Right lobe of liver (tissue), 6 donors: ENCODE measurements around the gene ZSWIM1. TPM values are rescaled to one million over a fixed set of nuclear protein-coding genes. Genes with fewer than 3 reads are reported as not detected.
A peak's percentile ranks its signal among the peaks of the same experiment; 100 is the strongest.

Experiments
- ATAC-seq, 4 donors: fragments of 200-7000 bp; cut with Tn5 transposase; one replicate each; pipeline ENCODE4 v1.9.1; 2020; ENCODE audit warnings: mild to moderate bottlenecking in 4 of 4, moderate library complexity in 4 of 4
- DNase-seq, 3 donors: peaks; one replicate each; pipeline ENCODE4 v3.0.0-alpha.2; 2020
- H3K27ac ChIP-seq, 3 donors: fragments of 200-600 bp; one replicate each; pipeline ENCODE4 v1.8.0; 2022
- H3K27me3 ChIP-seq, 2 donors: fragments of 200-600 bp; one replicate each; pipeline ENCODE4 v1.8.0; 2022
- H3K36me3 ChIP-seq, 4 donors: fragments of 200-600 bp; sonication (generic) in 1 of 4; one replicate each; pipeline versions ENCODE4 v1.5.1 to v1.8.0; 2017 to 2022; ENCODE audit warnings: control low read depth in 1 of 4
- H3K4me1 ChIP-seq, 4 donors: fragments of 200-600 bp; sonication (generic) in 1 of 4; one replicate each; pipeline versions ENCODE4 v1.5.1 to v1.8.0; 2017 to 2022; ENCODE audit warnings: control low read depth in 1 of 4
- H3K4me3 ChIP-seq, 3 donors: fragments of 200-600 bp; one replicate each; pipeline ENCODE4 v1.8.0; 2022
- H3K9me3 ChIP-seq, 4 donors: fragments of 200-600 bp; sonication (generic) in 1 of 4; one replicate each; pipeline versions ENCODE4 v1.5.1 to v1.8.0; 2017 to 2022; ENCODE audit warnings: control low read depth in 1 of 4
- CTCF ChIP-seq, 4 donors: fragments of 200-600 bp in 3 of 4; fragments of 450-650 bp in 1 of 4; IDR thresholded peaks; one replicate each; pipeline versions ENCODE4 v1.5.1 to v1.8.0; 2016 to 2022; ENCODE audit warnings: antibody characterized with exemption in 4 of 4, mild to moderate bottlenecking in 2 of 4
- POLR2A ChIP-seq: fragments of 450-650 bp; IDR thresholded peaks from one replicate; pipeline ENCODE4 v1.6.1; 2017; ENCODE audit warnings: antibody characterized with exemption, mild to moderate bottlenecking
- WGBS: methylation state at CpG from one replicate; pipeline ENCODE4 v1.1.6; 2018; ENCODE audit warnings: low coverage, low lambda C conversion rate; ENCODE audit not compliant: insufficient coverage; ENCODE audit errors: missing lambda C conversion rate; 5-methylcytosine and 5-hydroxymethylcytosine counted together
- intact Hi-C, 2 donors: fragments of 100-400 bp; cut with DNase I; formaldehyde crosslinking; loops; one replicate each; pipeline versions ENCODE4 v1.11.2 to v1.14.1; 2022
- total RNA-seq, 6 experiments: library from RNA; depleted of rRNA in 2 of 6; stranded (reverse); fragments of >200 nt in 2 of 6; fragmentation: NEBNext Ultra II Directional in 3 of 6; extraction: Animal tissue kit (Norgen Biotek cat#: 25700) in 3 of 6; gene quantifications; one replicate each; pipeline versions ENCODE4 v1.1.0 to v1.2.4, GENCODE V29; 2016 to 2023
- donor health status: DM: no; HTN: yes; CAD: no.
- donor health status: DM: no; HTN: no; CAD: no.
- donor health status: DM: no; HTN: no; CAD: no.
- donor health status: DM: no; HTN: yes; CAD: no.
- donor health status: DM: no; HTN: yes; CAD: no.

Gene ZSWIM1
- total RNA-seq, 6 experiments from 2014 or later = 2.4 to 3.3 (median 3.1) TPM

- no peaks in the 10 kb centered on the region for H3K9me3 ChIP-seq
- H3K27me3 ChIP-seq = no peaks in the 10 kb centered on the region
- TF ChIP-seq CTCF (IDR thresholded peaks at IDR 0.05) (no peak), POLR2A (no peak)
- peak overlapping the region; percentile 3 to 37 (median 20) for H3K27ac ChIP-seq
- H3K36me3 ChIP-seq = no peaks in the 10 kb centered on the region
- DNase-seq (no peak), ATAC-seq (peak; percentile 10 to 37 (median 30))
- peaks cover 0 to 14% (median 5%) of the 10 kb centered on the region in 4 donors for H3K4me1 ChIP-seq
- WGBS = 27% methylated on average over 11 of the region's 11 CpGs
- no peak overlapping the region for H3K4me3 ChIP-seq
- intact Hi-C loops = no loop called here
Measured at GRCh38 chr20:45919542-45920399, 38.7 kb downstream of the ZSWIM1 start.

- Histone ChIP-seq H3K27me3 (no peaks in the 10 kb centered on the region), H3K36me3 (no peaks in the 10 kb centered on the region), H3K9me3 (no peaks in the 10 kb centered on the region), H3K4me3 (no peak overlapping the region), H3K27ac (peak overlapping the region in 2 of 3 donors; percentile 3 to 37), H3K4me1 (peaks cover 0 to 14% (median 5%) of the 10 kb centered on the region in 4 donors)
- DNase-seq = no peak
- intact Hi-C loops = no loop called here
- WGBS = 59% methylated on average over 8 of the region's 9 CpGs
- no peak for TF ChIP-seq CTCF (IDR thresholded peaks at IDR 0.05)
- TF ChIP-seq POLR2A = no peak
- no peak for ATAC-seq
Measured at GRCh38 chr20:45920462-45921336, 39.7 kb downstream of the ZSWIM1 start.

- peaks cover 0 to 14% (median 5%) of the 10 kb centered on the region in 4 donors for H3K4me1 ChIP-seq
- intact Hi-C loops = no loop called here
- H3K9me3 ChIP-seq = no peaks in the 10 kb centered on the region
- H3K27me3 ChIP-seq = no peaks in the 10 kb centered on the region
- H3K27ac ChIP-seq = no peak overlapping the region
- ATAC-seq = no peak
- WGBS = 46% methylated on average over 11 of the region's 11 CpGs
- no peak overlapping the region for H3K4me3 ChIP-seq
- H3K36me3 ChIP-seq = no peaks in the 10 kb centered on the region
- TF ChIP-seq CTCF (IDR thresholded peaks at IDR 0.05) = no peak
- TF ChIP-seq POLR2A = no peak
- no peak for DNase-seq
Measured at GRCh38 chr20:45921337-45922189, 40.5 kb downstream of the ZSWIM1 start.
